Ovary (tissue), 3 donors: Measurements from ENCODE around the gene LUC7L3.

ENCODE experiments used
- CTCF ChIP-seq, 3 donors: fragments of 450-650 bp in 2 of 3; fragments of 200-600 bp in 1 of 3; IDR thresholded peaks; one replicate each; pipeline versions ENCODE4 v1.5.1 to v1.8.0; 2016 to 2022; ENCODE audit warnings: antibody characterized with exemption in 3 of 3, mild to moderate bottlenecking in 1 of 3
- EP300 ChIP-seq: sonication (generic); formaldehyde crosslinking; IDR thresholded peaks from one replicate; pipeline ENCODE4 v1.6.1; 2017; ENCODE audit warnings: antibody characterized with exemption
- POLR2A ChIP-seq: fragments of 450-650 bp; IDR thresholded peaks from one replicate; pipeline ENCODE4 v1.6.1; 2017; ENCODE audit warnings: antibody characterized with exemption, mild to moderate bottlenecking, moderate library complexity
- donor health status: DM: no; HTN: no; CAD: no.

- TF ChIP-seq CTCF (IDR thresholded peaks at IDR 0.05) (no peak), POLR2A (no peak), EP300 (no peak)
Observed at GRCh38 chr17:50775926-50776325, 56.5 kb downstream of the LUC7L3 start.
